GM12878 (cell line): ENCODE measurements around the gene TTC33. TPM values are rescaled to one million over a fixed set of nuclear protein-coding genes. Genes with fewer than 3 reads are reported as not detected.

ENCODE experiments used
- CREM ChIP-seq: IDR thresholded peaks from 2 replicates; pipeline ENCODE4 v1.6.1; 2014; ENCODE audit warnings: antibody characterized with exemption, low read depth
- EED ChIP-seq: sonication (generic); IDR thresholded peaks from 2 replicates; pipeline ENCODE4 v1.6.1; 2016; ENCODE audit warnings: antibody characterized with exemption, low read depth
- IRF4 ChIP-seq: IDR thresholded peaks from 2 replicates; pipeline ENCODE4 v1.6.1; 2011; ENCODE audit warnings: low read depth, low read length
- KAT2A ChIP-seq: conservative IDR thresholded peaks from 2 replicates; pipeline ENCODE4 v1.6.1; 2011; ENCODE audit warnings: low read depth, low read length; ENCODE audit not compliant: control insufficient read depth
- KDM1A ChIP-seq: fragments of 200-600 bp; sonication (generic); IDR thresholded peaks from 2 replicates; pipeline ENCODE4 v1.6.1; 2016; ENCODE audit warnings: borderline replicate concordance
- KLF5 ChIP-seq: fragments of 450-650 bp; IDR thresholded peaks from 2 replicates; pipeline ENCODE4 v1.6.1; 2014; ENCODE audit warnings: mild to moderate bottlenecking; ENCODE audit not compliant: partially characterized antibody
- MEF2A ChIP-seq: IDR thresholded peaks from 2 replicates; pipeline ENCODE4 v1.6.1; 2011; ENCODE audit warnings: low read depth, mild to moderate bottlenecking, low read length, moderate library complexity; ENCODE audit not compliant: insufficient read depth
- MTA2 ChIP-seq: fragments of 450-650 bp; IDR thresholded peaks from 2 replicates; pipeline ENCODE4 v1.6.1; 2016; ENCODE audit warnings: low read depth, mild to moderate bottlenecking, moderate library complexity
- NFYB ChIP-seq: IDR thresholded peaks from 2 replicates; pipeline ENCODE4 v1.6.1; 2011; ENCODE audit warnings: low read depth, mild to moderate bottlenecking, low read length, improper control_type of control experiment, moderate library complexity; ENCODE audit not compliant: insufficient read depth
- NRF1 ChIP-seq: conservative IDR thresholded peaks from 2 replicates; pipeline ENCODE4 v1.6.1; 2011; ENCODE audit warnings: mild to moderate bottlenecking, low read depth, low read length, improper control_type of control experiment
- RELA ChIP-seq: fragments of 450-650 bp; IDR thresholded peaks from 2 replicates; pipeline ENCODE4 v1.8.0; 2014; ENCODE audit warnings: borderline replicate concordance; ENCODE audit not compliant: partially characterized antibody
- RUNX3 ChIP-seq: IDR thresholded peaks from 2 replicates; pipeline ENCODE4 v1.6.1; 2012; ENCODE audit warnings: low read length, inconsistent platforms
- STAT1 ChIP-seq: fragments of 450-650 bp; conservative IDR thresholded peaks from 2 replicates; pipeline ENCODE4 v1.6.1; 2014; ENCODE audit warnings: antibody characterized with exemption, mild to moderate bottlenecking
- TARDBP ChIP-seq: IDR thresholded peaks from 2 replicates; pipeline ENCODE4 v1.6.1; 2016; ENCODE audit warnings: borderline replicate concordance
- ZNF24 ChIP-seq: fragments of 450-650 bp; IDR thresholded peaks from 2 replicates; pipeline ENCODE4 v1.6.1; 2017; ENCODE audit warnings: antibody characterized with exemption, mild to moderate bottlenecking
- ZNF622 ChIP-seq: fragments of 450-650 bp; IDR thresholded peaks from 2 replicates; pipeline ENCODE4 v1.6.1; 2017; ENCODE audit warnings: mild to moderate bottlenecking, inconsistent platforms
- polyA plus RNA-seq, 11 experiments: library from polyadenylated mRNA; depleted of rRNA in 4 of 11; unstranded in 6 of 11; stranded (reverse) in 5 of 11; fragments of >200 nt; fragmentation: Nextera tagmentation in 4 of 11; fragmentation: Illumina TruSeq in 1 of 11; extraction: Ambion mirVana in 4 of 11; extraction: Trizol in 1 of 11; gene quantifications; 1 replicate in 1 of 11; 2 replicates in 10 of 11; pipeline versions ENCODE4 v1.2.1 to v1.2.3, GENCODE V29; 2011 to 2016; ENCODE audit warnings: inconsistent platforms in 2 of 11, missing spikeins in 2 of 11, low read depth in 1 of 11
- total RNA-seq, 4 experiments: library from RNA; depleted of rRNA in 3 of 4; stranded (reverse); fragments of >200 nt in 3 of 4; fragmentation: Illumina TruSeq in 1 of 4; extraction: Trizol in 1 of 4; gene quantifications; 2 replicates each; pipeline versions ENCODE4 v1.2.1 to v1.2.3, GENCODE V29; 2013 to 2021
- TF ChIP-seq, protein P1 (sequence below): fragments of 450-650 bp; IDR thresholded peaks from 2 replicates; pipeline ENCODE4 v1.6.1; 2017; ENCODE audit warnings: mild to moderate bottlenecking
- TF ChIP-seq, protein P2 (sequence below): fragments of 450-650 bp; IDR thresholded peaks from 2 replicates; pipeline ENCODE4 v1.6.1; 2017; ENCODE audit warnings: low read depth, mild to moderate bottlenecking, moderate library complexity
- TF ChIP-seq, protein P3 (sequence below): IDR thresholded peaks from 2 replicates; pipeline ENCODE4 v1.6.1; 2011; ENCODE audit warnings: mild to moderate bottlenecking, low read depth, low read length, moderate library complexity; ENCODE audit not compliant: insufficient replicate concordance
- TF ChIP-seq, protein P4 (sequence below): fragments of 450-650 bp; IDR thresholded peaks from 2 replicates; pipeline ENCODE4 v1.6.1; 2014; ENCODE audit warnings: mild to moderate bottlenecking
- TF ChIP-seq, protein P5 (sequence below): IDR thresholded peaks from 2 replicates; pipeline ENCODE4 v1.6.1; 2012; ENCODE audit warnings: improper control_type of control experiment, low read depth, low read length; ENCODE audit not compliant: insufficient replicate concordance

TTC33 gene
- total and polyA plus RNA-seq, 10 of the 15 experiments (the other 5 are each of a cell fraction or from before 2014, with no cell fraction given) = 7.9 to 22.3 (median 14.6) TPM

DNA sequence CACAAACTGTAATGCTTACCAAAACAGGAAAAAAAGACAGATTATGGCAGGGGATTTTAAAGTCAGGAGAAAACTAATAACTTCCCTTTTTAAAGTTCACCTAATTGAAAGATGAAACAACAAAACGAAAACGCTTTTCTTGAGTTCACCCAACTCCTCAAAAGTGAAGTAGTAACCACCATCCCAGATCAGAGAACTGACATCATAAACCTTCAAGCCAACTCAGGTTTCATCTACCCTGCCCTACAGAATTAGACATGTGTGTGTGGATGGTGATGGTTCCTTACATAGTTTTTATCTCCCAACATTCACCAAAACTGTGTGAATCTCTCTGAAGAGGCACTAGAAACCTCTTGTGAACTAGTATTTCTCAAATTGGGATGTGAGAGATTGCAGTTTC is 271.3 kb downstream of the TTC33 start (continued):
- TF ChIP-seq, protein P1, sequence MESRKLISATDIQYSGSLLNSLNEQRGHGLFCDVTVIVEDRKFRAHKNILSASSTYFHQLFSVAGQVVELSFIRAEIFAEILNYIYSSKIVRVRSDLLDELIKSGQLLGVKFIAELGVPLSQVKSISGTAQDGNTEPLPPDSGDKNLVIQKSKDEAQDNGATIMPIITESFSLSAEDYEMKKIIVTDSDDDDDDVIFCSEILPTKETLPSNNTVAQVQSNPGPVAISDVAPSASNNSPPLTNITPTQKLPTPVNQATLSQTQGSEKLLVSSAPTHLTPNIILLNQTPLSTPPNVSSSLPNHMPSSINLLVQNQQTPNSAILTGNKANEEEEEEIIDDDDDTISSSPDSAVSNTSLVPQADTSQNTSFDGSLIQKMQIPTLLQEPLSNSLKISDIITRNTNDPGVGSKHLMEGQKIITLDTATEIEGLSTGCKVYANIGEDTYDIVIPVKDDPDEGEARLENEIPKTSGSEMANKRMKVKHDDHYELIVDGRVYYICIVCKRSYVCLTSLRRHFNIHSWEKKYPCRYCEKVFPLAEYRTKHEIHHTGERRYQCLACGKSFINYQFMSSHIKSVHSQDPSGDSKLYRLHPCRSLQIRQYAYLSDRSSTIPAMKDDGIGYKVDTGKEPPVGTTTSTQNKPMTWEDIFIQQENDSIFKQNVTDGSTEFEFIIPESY = no peak
- TF ChIP-seq EED (0 out of 2 replicates have a peak, but pooled peaks have one; percentile 30), TARDBP (no peak), IRF4 (0 out of 2 replicates have a peak, but pooled peaks have one; percentile 20), NRF1 (no peak), ZNF622 (no peak), KDM1A (no peak), ZNF24 (no peak), MTA2 (peak; percentile 85), MEF2A (peak; percentile 51; the same call in 1 of the 2 replicates), NFYB (no peak), KAT2A (no peak), CREM (peak; percentile 70), RELA (no peak), STAT1 (no peak), RUNX3 (peak; percentile 78), KLF5 (no peak)
- TF ChIP-seq, protein P2, sequence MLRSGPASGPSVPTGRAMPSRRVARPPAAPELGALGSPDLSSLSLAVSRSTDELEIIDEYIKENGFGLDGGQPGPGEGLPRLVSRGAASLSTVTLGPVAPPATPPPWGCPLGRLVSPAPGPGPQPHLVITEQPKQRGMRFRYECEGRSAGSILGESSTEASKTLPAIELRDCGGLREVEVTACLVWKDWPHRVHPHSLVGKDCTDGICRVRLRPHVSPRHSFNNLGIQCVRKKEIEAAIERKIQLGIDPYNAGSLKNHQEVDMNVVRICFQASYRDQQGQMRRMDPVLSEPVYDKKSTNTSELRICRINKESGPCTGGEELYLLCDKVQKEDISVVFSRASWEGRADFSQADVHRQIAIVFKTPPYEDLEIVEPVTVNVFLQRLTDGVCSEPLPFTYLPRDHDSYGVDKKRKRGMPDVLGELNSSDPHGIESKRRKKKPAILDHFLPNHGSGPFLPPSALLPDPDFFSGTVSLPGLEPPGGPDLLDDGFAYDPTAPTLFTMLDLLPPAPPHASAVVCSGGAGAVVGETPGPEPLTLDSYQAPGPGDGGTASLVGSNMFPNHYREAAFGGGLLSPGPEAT = peak; percentile 73; the same call in 1 of the 2 replicates
- TF ChIP-seq, protein P3, sequence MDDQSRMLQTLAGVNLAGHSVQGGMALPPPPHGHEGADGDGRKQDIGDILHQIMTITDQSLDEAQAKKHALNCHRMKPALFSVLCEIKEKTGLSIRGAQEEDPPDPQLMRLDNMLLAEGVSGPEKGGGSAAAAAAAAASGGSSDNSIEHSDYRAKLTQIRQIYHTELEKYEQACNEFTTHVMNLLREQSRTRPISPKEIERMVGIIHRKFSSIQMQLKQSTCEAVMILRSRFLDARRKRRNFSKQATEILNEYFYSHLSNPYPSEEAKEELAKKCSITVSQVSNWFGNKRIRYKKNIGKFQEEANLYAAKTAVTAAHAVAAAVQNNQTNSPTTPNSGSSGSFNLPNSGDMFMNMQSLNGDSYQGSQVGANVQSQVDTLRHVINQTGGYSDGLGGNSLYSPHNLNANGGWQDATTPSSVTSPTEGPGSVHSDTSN = no peak
- TF ChIP-seq, protein P4, sequence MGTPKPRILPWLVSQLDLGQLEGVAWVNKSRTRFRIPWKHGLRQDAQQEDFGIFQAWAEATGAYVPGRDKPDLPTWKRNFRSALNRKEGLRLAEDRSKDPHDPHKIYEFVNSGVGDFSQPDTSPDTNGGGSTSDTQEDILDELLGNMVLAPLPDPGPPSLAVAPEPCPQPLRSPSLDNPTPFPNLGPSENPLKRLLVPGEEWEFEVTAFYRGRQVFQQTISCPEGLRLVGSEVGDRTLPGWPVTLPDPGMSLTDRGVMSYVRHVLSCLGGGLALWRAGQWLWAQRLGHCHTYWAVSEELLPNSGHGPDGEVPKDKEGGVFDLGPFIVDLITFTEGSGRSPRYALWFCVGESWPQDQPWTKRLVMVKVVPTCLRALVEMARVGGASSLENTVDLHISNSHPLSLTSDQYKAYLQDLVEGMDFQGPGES = no peak
- TF ChIP-seq, protein P5, sequence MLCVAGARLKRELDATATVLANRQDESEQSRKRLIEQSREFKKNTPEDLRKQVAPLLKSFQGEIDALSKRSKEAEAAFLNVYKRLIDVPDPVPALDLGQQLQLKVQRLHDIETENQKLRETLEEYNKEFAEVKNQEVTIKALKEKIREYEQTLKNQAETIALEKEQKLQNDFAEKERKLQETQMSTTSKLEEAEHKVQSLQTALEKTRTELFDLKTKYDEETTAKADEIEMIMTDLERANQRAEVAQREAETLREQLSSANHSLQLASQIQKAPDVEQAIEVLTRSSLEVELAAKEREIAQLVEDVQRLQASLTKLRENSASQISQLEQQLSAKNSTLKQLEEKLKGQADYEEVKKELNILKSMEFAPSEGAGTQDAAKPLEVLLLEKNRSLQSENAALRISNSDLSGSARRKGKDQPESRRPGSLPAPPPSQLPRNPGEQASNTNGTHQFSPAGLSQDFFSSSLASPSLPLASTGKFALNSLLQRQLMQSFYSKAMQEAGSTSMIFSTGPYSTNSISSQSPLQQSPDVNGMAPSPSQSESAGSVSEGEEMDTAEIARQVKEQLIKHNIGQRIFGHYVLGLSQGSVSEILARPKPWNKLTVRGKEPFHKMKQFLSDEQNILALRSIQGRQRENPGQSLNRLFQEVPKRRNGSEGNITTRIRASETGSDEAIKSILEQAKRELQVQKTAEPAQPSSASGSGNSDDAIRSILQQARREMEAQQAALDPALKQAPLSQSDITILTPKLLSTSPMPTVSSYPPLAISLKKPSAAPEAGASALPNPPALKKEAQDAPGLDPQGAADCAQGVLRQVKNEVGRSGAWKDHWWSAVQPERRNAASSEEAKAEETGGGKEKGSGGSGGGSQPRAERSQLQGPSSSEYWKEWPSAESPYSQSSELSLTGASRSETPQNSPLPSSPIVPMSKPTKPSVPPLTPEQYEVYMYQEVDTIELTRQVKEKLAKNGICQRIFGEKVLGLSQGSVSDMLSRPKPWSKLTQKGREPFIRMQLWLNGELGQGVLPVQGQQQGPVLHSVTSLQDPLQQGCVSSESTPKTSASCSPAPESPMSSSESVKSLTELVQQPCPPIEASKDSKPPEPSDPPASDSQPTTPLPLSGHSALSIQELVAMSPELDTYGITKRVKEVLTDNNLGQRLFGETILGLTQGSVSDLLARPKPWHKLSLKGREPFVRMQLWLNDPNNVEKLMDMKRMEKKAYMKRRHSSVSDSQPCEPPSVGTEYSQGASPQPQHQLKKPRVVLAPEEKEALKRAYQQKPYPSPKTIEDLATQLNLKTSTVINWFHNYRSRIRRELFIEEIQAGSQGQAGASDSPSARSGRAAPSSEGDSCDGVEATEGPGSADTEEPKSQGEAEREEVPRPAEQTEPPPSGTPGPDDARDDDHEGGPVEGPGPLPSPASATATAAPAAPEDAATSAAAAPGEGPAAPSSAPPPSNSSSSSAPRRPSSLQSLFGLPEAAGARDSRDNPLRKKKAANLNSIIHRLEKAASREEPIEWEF = peak; percentile 29
